Activated naive CD8-positive, alpha-beta T cell treated with anti-CD3 and anti-CD28 coated beads, Interleukin-2, amount 50 U/mL, for 24 hours (primary cell): ENCODE measurements around the gene WRNIP1.
A peak's percentile ranks its signal among the peaks of the same experiment; 100 is the strongest.

ENCODE experiments used
- ATAC-seq: fragments of 150-1000 bp; cut with Tn5 transposase; one replicate; pipeline ENCODE4 v1.10.0; 2021
- DNase-seq: peaks from one replicate; pipeline ENCODE4 v3.0.0; 2021
- H3K27ac Mint-ChIP-seq: one replicate; pipeline ENCODE4 v1.8.0; 2021; ENCODE audit warnings: mild to moderate bottlenecking, mixed read lengths
- H3K27me3 Mint-ChIP-seq: one replicate; pipeline ENCODE4 v1.8.0; 2021; ENCODE audit warnings: mixed read lengths
- H3K36me3 Mint-ChIP-seq: one replicate; pipeline ENCODE4 v1.8.0; 2021; ENCODE audit warnings: low read depth, mixed read lengths
- H3K4me1 Mint-ChIP-seq: one replicate; pipeline ENCODE4 v1.8.0; 2021; ENCODE audit warnings: mixed read lengths
- H3K4me3 Mint-ChIP-seq: one replicate; pipeline ENCODE4 v1.8.0; 2021; ENCODE audit warnings: mild to moderate bottlenecking, moderate library complexity, mixed read lengths
- H3K9me3 Mint-ChIP-seq: one replicate; pipeline ENCODE4 v1.8.0; 2021; ENCODE audit warnings: mixed read lengths

WRNIP1 gene

DNA sequence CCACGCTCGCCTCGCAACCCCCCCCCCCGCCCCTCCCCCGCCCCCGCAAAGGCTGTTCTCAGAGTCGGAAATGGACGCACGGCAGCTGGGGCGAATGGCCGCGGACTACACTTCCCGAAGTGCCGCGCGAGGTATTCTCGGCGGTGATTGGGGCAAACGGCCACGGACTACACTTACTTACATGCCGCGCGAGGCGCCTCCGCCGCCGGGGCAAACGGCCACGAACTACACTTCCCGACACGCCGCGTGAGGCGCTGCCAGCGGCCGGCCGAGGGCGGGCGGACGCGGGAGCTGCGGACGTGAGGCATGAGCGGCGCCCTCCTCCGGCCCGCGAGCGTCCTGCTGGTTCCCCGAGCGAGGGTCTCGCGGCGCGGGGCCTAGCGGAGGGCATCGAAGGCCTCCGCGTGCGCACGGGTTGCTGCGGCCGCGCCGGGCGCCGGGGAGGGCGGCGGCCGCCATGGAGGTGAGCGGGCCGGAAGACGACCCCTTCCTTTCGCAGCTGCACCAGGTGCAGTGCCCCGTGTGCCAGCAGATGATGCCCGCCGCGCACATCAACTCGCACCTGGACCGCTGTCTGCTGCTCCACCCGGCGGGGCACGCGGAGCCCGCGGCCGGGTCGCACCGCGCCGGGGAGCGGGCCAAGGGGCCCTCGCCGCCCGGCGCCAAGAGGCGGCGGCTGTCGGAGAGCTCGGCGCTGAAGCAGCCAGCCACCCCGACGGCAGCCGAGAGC, at the start of gene WRNIP1:
Gene WRNIP1 (plus strand): TSS at position 228 of the 730 bp plus-strand sequence. CDS start 230 bp downstream, at position 458.
- peaks cover 27% of the 10 kb centered on the region for H3K36me3 Mint-ChIP-seq
- H3K27ac Mint-ChIP-seq: peak within 1 kb of the TSS; percentile 98
- peak within 1 kb of the TSS; percentile 85 for H3K4me3 Mint-ChIP-seq
- DNase-seq: peak; percentile 94
- H3K4me1 Mint-ChIP-seq: peaks cover 56% of the 10 kb centered on the region
- no peaks in the 10 kb centered on the region for H3K27me3 Mint-ChIP-seq
- H3K9me3 Mint-ChIP-seq: no peaks in the 10 kb centered on the region
- peak; percentile 94 for ATAC-seq

DNA sequence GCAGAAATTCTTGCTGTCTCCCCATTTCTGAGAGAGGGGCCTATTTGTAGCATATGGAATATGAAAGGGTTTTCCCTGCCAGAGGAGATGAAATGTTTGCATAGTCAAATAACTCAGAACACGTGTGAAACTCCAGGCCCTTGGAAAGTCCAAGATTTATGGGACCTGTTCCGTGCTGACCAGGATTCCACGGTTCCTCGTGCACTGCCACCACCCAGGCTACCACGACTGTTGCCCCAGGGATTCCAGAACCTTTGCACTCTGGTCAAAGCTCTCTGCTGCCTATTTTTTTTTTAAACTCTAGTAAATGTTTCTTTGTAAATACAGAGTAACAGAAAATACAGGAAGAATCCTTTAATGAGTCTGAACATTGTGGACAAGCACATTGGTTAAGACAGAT, 49.5 kb upstream of the WRNIP1 start:
- H3K27ac Mint-ChIP-seq: no peak overlapping the region
- no peak for ATAC-seq
- no peak for DNase-seq
- peaks cover 3% of the 10 kb centered on the region for H3K36me3 Mint-ChIP-seq
- H3K4me3 Mint-ChIP-seq: no peak overlapping the region
- H3K9me3 Mint-ChIP-seq: peaks cover 17% of the 10 kb centered on the region
- peaks cover 4% of the 10 kb centered on the region for H3K4me1 Mint-ChIP-seq
- H3K27me3 Mint-ChIP-seq: peaks cover 3% of the 10 kb centered on the region

DNA sequence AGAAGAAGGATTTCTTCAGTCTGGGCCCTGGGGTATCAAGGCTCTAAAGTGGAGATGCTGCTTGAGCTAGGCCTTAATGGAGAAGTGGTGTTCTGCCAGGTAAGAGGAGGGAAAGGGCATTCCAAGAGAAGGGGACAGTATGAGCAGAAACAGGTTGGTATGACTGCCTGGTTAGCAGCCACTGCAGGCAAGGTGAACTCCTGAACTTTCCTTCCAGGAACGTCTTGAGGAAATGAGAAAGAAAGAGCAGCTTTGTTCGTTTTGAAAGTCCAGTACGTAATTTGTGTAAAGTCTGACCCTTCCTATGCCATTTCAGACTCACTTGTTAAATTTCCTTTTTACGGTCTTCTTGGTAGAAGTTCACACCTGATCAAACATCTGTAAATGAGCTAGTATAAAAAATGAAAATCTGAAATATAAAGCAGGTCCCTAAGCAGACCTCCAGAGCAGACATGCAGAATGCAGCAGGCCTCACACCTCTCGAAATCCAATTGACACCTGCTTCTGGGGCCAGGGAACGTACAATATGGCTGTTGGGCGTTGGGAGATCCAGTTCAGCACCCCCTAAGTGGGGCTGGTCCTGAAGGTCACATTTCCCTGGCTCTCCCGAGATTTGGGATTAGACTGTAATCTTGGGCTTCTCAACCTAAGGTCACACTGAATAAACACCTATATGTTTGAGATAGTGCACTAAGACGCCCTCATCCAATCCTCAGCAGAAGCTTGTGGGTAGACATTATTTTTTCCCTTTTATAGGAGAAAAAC, 48.1 kb upstream of the WRNIP1 start:
- DNase-seq (no peak), ATAC-seq (no peak)
- Mint-ChIP-seq H3K36me3 (peaks cover 4% of the 10 kb centered on the region), H3K27me3 (peaks cover 3% of the 10 kb centered on the region), H3K9me3 (peaks cover 10% of the 10 kb centered on the region), H3K27ac (no peak overlapping the region), H3K4me3 (no peak overlapping the region), H3K4me1 (peaks cover 4% of the 10 kb centered on the region)

DNA sequence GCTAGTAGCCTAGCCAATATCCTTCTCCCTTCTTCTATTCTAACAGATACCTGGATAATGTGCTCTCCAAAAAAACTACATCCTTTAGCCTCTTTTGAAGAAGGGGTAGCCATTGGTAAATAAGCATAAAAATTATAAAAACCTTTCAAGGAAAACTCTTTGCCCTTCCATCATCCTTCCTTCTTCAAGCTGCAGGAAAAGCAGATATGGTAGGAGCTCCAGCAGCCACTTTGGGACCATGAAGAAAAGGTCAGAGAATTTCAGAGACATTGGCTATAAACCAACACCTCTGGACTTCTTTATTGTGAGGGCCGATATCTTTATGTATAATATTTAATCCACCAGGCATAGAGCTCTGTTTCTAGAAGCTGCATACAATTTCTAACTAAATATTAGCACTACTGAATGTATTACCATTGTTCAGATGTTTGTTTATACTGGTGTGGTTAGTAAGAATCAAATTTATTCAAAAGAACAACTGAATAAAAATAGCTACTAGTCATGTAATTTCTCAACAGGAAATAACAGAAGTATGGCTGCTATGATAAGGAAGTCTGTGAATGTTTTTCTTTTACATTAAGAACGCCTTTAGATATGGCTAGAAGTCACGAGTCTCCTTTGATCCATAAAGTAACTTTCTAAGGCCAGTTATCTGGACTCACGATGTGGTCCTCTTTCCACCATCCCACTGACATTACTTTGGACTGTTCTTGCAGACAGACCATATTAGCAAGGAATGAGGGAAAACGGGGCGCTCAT, 46.7 kb upstream of the WRNIP1 start:
- Mint-ChIP-seq H3K9me3 (peaks cover 10% of the 10 kb centered on the region), H3K27me3 (no peaks in the 10 kb centered on the region), H3K4me1 (peaks cover 4% of the 10 kb centered on the region), H3K36me3 (peaks cover 4% of the 10 kb centered on the region), H3K27ac (no peak overlapping the region), H3K4me3 (no peak overlapping the region)
- ATAC-seq (no peak), DNase-seq (no peak)

DNA sequence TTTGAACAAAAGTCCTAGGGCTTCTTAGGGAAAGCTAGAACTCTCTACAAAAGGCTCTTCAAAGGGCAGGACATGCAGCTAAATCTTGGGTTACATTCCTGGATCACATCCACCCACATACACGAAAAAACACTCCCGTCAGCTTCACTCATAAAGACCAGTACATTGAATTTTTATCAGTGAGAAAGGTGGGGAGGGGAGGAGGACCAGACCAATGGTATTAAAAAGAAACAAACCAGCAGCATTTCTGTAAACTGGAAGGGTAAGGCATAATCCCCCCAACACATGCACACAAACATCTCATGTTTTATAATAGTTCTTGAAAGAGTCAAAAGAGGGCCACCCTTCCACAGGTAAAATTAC, 46.1 kb upstream of the WRNIP1 start:
- Mint-ChIP-seq H3K36me3 (peaks cover 4% of the 10 kb centered on the region), H3K4me3 (no peak overlapping the region), H3K4me1 (peaks cover 4% of the 10 kb centered on the region), H3K9me3 (peaks cover 10% of the 10 kb centered on the region), H3K27ac (no peak overlapping the region), H3K27me3 (no peaks in the 10 kb centered on the region)
- DNase-seq (no peak), ATAC-seq (no peak)

DNA sequence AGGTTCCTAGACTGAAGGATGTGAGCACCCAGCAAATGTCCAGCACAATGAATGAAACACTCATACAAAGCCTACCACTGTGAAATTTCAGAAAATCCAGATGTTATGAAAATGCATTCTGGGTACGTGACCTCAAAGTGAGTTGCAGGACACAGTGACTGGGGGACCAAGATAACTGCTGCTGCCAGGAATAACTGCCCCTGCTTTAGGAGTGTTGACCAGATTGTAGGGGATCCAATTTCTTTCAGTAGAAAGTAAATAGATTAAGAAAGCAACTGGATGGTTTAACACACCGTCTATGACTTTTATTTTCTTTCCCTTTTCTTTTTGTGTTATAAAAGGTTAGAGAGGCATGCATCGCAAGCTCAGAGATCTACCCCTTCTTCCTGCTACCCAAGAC, 44.0 kb upstream of the WRNIP1 start:
- H3K27me3 Mint-ChIP-seq: no peaks in the 10 kb centered on the region
- peaks cover 4% of the 10 kb centered on the region for H3K36me3 Mint-ChIP-seq
- no peak overlapping the region for H3K4me3 Mint-ChIP-seq
- H3K4me1 Mint-ChIP-seq: peaks cover 4% of the 10 kb centered on the region
- no peak for ATAC-seq
- DNase-seq: no peak
- peaks cover 10% of the 10 kb centered on the region for H3K9me3 Mint-ChIP-seq
- H3K27ac Mint-ChIP-seq: no peak overlapping the region

DNA sequence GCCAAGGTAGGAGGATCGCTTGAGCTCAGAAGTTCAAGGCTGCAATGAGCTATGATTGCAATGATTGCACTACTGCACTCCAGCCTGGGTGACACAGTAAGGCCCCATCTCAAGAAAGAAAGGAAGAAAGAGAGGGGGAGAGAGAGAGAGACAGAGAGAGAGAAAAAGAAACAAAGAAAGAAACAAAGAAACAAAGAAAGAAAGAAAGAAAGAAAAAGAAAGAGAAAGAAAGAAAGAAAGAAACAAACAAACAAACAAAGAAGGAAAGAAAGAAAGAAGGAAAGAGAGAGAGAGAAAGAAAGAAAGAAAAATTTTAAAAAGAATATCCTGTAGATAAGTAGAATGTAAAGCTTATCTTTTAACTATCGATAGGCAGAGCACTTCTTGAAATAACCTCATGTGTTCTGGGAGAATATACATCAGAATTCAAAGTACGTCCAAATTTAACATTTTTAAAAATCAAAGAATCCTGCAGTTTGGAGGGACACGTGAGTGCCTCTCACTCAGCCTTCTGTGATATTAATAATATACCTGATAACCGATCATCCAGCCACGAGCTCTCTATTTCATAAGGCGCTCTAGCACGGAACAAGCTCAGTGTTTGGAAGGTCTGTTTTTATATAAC, 39.7 kb upstream of the WRNIP1 start:
- H3K36me3 Mint-ChIP-seq: peaks cover 4% of the 10 kb centered on the region
- H3K27ac Mint-ChIP-seq: no peak overlapping the region
- DNase-seq: no peak
- no peaks in the 10 kb centered on the region for H3K27me3 Mint-ChIP-seq
- H3K4me3 Mint-ChIP-seq: no peak overlapping the region
- no peak for ATAC-seq
- no peaks in the 10 kb centered on the region for H3K4me1 Mint-ChIP-seq
- H3K9me3 Mint-ChIP-seq: peaks cover 7% of the 10 kb centered on the region

DNA sequence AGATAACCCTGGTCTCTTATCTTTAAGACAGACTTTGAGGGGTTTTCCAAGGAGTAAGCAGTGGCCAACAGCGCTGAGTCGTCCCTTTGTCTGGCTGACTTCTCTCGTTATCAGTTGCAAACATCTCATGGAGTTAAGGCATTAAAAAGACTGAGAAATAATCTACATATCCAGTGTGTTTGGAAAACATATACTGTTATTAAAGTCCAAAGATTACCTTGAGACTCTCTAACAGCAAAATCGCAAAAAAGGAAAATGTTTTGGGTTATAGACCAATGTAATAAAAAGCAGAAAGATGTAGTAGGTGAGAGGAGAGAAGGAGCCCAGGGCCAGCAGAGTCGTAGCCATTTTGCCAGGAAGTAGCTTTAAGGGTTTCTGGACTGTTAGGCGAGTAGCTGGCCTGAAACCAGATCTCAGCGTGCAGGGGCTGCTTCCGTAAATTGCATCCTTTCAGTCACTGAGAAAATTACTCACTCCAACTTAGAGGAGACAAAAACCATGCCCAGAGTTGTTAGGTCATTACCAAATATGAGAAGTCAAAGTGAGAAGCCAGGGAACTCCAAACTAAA, 39.1 kb upstream of the WRNIP1 start:
- H3K9me3 Mint-ChIP-seq: peaks cover 6% of the 10 kb centered on the region
- peaks cover 4% of the 10 kb centered on the region for H3K36me3 Mint-ChIP-seq
- H3K4me3 Mint-ChIP-seq: no peak overlapping the region
- no peak for ATAC-seq
- no peak for DNase-seq
- H3K27me3 Mint-ChIP-seq: no peaks in the 10 kb centered on the region
- no peak overlapping the region for H3K27ac Mint-ChIP-seq
- no peaks in the 10 kb centered on the region for H3K4me1 Mint-ChIP-seq

DNA sequence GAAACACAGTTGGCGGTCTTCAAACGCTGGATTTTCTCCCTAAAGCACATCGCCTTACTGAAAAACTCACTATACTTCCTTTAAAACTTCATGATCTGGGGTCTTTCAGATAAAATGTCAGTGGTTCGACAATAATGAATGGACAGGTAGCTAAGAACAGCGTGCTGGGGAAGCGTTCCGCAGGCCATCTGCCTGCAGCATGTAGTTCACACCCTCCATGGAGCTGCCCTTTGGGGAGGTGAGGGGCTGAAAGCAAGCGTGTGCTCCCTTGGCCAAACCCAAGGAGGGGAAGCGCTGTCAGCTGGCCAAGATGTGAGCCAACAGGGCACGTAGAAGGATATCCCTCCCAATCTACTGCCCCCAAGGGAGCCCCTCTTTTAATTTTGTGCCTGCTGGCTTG, 35.3 kb upstream of the WRNIP1 start:
- ATAC-seq (no peak), DNase-seq (no peak)
- no peak overlapping the region for H3K4me3 Mint-ChIP-seq
- no peaks in the 10 kb centered on the region for H3K36me3 Mint-ChIP-seq
- no peaks in the 10 kb centered on the region for H3K9me3 Mint-ChIP-seq
- H3K27ac Mint-ChIP-seq: no peak overlapping the region
- peaks cover 13% of the 10 kb centered on the region for H3K4me1 Mint-ChIP-seq
- H3K27me3 Mint-ChIP-seq: no peaks in the 10 kb centered on the region

DNA sequence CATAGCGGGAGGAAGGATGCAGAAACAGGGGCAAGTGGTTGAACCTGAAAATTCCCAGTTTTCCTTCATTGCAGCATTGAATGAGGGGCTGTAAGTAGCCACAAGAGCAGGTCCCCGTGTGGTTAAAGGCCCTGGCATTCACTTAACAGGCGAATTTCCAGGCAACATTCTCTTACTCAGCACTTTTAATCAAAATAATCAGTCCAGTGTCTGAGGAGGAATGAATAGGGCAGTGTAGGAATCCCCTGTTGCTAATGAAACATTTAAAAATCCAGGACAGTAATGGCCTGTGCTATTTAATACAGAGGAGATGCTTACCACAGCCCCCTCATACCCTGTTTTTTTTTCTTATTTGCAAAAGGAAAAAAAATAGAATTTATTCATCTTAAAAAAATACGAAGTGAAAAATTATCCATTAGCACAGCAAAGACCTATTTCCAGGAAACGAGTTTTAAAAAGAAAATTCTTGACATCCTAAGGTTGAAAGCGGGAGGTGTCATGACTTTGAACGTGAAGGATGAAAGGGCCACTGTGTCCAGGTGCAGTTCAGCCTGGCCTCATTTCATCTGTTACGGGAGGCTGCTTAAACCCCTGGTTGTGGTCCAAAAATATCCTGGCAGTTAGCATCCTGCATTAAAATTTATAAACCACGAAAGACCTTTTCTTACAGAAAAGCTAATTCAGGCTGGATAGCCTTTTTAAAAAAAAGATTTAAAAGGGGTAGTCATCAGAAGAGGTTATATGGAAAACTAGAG, 34.7 kb upstream of the WRNIP1 start:
- no peak overlapping the region for H3K4me3 Mint-ChIP-seq
- no peaks in the 10 kb centered on the region for H3K27me3 Mint-ChIP-seq
- peaks cover 13% of the 10 kb centered on the region for H3K4me1 Mint-ChIP-seq
- no peak overlapping the region for H3K27ac Mint-ChIP-seq
- H3K9me3 Mint-ChIP-seq: no peaks in the 10 kb centered on the region
- no peaks in the 10 kb centered on the region for H3K36me3 Mint-ChIP-seq
- ATAC-seq (no peak), DNase-seq (no peak)

DNA sequence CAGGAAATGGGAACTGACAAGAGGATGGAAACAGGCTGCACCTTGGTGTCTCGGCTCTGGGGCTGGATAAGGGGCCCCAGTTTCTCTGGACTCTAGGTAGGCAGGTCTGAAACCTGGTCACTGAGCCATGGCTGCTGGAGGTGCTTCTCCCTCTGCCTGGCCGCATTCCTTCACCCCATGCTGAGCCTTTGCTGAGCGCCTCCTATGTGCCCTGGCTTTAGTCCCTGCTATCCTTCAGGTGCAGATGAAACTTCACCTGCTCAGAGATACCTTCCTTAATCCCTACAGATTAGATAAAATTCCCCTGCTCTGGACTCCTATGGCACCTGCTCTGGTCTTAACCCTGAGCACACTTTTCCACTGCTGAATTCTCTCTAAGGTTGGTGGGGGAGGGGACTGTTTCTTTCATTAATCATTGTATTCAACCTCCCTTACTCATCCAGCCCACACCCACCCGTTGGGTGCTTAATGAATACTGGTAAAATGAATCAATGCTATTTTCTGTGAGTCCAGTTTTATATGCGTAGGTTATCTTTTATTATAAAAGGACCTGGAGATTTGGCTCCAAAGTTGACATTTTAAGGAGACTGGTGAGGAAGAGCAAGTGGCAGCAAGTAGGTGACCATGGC, 33.8 kb upstream of the WRNIP1 start:
- no peak overlapping the region for H3K4me3 Mint-ChIP-seq
- peaks cover 13% of the 10 kb centered on the region for H3K4me1 Mint-ChIP-seq
- no peaks in the 10 kb centered on the region for H3K27me3 Mint-ChIP-seq
- H3K27ac Mint-ChIP-seq: no peak overlapping the region
- H3K36me3 Mint-ChIP-seq: no peaks in the 10 kb centered on the region
- H3K9me3 Mint-ChIP-seq: no peaks in the 10 kb centered on the region
- DNase-seq: no peak
- ATAC-seq: no peak

DNA sequence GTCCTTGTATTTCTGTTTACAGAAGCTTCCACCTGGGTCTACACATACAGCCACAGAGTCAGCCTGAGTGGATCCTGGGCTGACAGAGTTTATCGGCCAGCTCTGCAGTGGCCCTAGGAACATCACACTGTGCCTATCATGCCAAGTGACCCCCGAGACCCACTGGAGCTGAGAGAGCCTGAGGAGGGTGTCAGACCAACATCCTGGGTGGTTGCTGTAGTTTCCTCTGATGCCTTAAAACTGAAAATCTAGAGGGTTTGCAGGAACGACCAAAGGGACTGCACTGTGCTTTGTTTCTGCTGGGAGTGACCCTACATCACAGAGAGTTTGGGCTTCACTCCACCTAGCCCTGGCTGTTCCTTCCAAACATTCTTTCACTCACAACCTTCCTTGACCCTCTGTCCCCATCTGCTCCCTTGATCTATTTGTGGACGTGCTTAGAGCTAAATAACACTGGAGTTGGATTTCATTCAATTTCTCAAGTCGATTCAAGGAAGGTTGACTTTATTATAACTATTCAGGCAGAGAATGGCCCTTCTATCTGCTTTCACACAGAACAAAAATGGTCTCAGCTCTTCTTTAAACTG, 32.6 kb upstream of the WRNIP1 start:
- DNase-seq: no peak
- Mint-ChIP-seq H3K27ac (no peak overlapping the region), H3K4me3 (no peak overlapping the region), H3K27me3 (no peaks in the 10 kb centered on the region), H3K9me3 (no peaks in the 10 kb centered on the region), H3K4me1 (peaks cover 16% of the 10 kb centered on the region), H3K36me3 (no peaks in the 10 kb centered on the region)
- no peak for ATAC-seq

DNA sequence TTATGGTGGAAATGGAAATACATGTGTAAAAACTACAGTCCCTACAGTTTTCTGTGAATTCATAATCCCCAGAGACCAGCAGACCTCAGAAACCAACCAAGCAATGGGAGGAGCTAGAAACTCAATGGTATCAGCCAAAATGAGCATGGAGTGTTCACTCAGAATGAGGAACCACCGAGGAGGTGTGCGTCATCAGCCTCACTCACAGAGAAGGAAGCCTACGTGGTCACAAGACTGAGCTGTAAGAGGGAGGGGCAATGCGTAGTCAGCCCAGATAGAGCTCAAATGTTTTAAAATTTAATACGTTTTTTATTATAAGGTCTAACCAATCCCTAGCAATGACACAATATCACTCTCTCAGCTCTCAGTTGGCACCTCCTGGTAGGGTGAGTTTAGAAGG, 31.9 kb upstream of the WRNIP1 start:
- Mint-ChIP-seq H3K27ac (no peak overlapping the region), H3K4me3 (no peak overlapping the region), H3K36me3 (no peaks in the 10 kb centered on the region), H3K9me3 (no peaks in the 10 kb centered on the region), H3K27me3 (no peaks in the 10 kb centered on the region), H3K4me1 (peaks cover 22% of the 10 kb centered on the region)
- DNase-seq (peak; percentile 51), ATAC-seq (peak; percentile 95)
